ENCODE measurements around the gene SNX20.

- TF ChIP-seq CTCF (CRISPR knock-in tag; IDR thresholded peaks at IDR 0.05) (no peak), CBX5 (CRISPR knock-in tag; IDR thresholded peaks at IDR 0.05; ENCODE audit: borderline replicate concordance) (no peak), NCOA2 (CRISPR knock-in tag; IDR thresholded peaks at IDR 0.05) (no peak), GTF2F1 (IDR thresholded peaks at IDR 0.05; ENCODE audit: low read length) (no peak), ZBTB40 (IDR thresholded peaks at IDR 0.05) (no peak), ZBTB40 (CRISPR knock-in tag; IDR thresholded peaks at IDR 0.05) (no peak), NFE2L2 (IDR thresholded peaks at IDR 0.05; ENCODE audit: low read length) (no peak), SIX1 (CRISPR knock-in tag; IDR thresholded peaks at IDR 0.05; ENCODE audit: borderline replicate concordance) (no peak), HNRNPLL (IDR thresholded peaks at IDR 0.05; ENCODE audit: low read depth, low read length, poor library complexity, severe bottlenecking) (peak; percentile 29), PHF8 (CRISPR knock-in tag; IDR thresholded peaks at IDR 0.05) (no peak), ATF3 (CRISPR knock-in tag; IDR thresholded peaks at IDR 0.05) (no peak), PRDM15 (CRISPR knock-in tag; IDR thresholded peaks at IDR 0.05) (no peak), ZNF850 (CRISPR knock-in tag; conservative IDR thresholded peaks at IDR 0.05) (no peak), PBX3 (CRISPR knock-in tag; IDR thresholded peaks at IDR 0.05; ENCODE audit: borderline replicate concordance) (no peak)
Observed at GRCh38 chr16:50632927-50633800, 47.9 kb downstream of the SNX20 start.

All from HepG2 (cell line).